ENCODE results near the gene THADA.

Gene THADA

DNA sequence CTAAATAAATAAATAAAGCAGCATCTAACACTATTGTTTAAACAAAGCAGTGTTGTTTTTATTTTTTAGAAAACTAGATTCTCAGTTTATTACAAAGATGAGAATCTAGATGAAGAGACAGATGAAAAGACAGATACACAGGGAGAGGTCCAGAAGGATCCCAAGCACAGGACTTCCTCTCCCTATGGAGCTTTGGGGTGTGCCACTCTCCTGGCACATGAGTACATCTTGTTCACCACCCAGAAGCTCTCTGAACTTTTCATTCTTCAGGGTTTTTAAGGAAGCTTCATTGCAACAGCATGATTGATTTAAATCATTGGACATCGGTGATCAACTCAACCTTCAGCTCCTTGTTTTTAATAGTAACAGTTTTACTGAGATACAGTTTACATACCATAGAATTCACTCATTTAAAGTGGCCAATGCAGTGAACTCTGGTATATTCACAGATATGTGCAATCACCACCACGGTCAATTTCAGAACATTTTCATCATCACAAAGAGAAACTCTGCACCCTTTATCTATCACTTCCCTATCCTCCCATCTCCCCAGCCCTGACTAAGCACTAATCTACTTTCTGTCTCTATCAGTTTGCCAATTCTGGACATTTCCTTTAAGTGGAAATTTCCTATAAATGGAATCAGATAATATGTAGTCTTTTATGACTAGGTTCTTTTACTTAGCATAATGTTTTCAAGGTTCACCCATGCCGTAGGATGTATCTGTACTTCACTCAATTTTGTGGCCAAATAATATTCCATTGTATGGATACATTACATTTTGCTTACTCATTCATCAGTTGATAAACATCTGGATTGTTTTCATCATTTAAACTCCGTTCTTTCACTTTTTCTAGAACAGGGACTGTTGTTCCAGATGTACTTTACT is 307.2 kb downstream of the THADA start:
- Histone ChIP-seq H3K4me1 (ENCODE audit: control insufficient read depth, insufficient read depth, low read length) (peaks cover 6% of the 10 kb centered on the region), H3K9me3 (ENCODE audit: control insufficient read depth, insufficient read depth, low read depth, low read length) (no peaks in the 10 kb centered on the region), H3K4me3 (ENCODE audit: low read depth, low read length) (no peak overlapping the region), H3K27ac (ENCODE audit: extremely low read depth, low read depth, low read length) (no peak overlapping the region), H3K36me3 (ENCODE audit: control insufficient read depth in 2 of 2, insufficient read depth in 1 of 2, low read length in 2 of 2) (peaks cover 4 to 34% of the 10 kb centered on the region in 2 experiments; a peak in 2 of 3 replicates)
- TF ChIP-seq ZNF629 (tag by site-specific recombination; IDR thresholded peaks at IDR 0.05), result no peak
- TF ChIP-seq YY1 (tag by site-specific recombination; IDR thresholded peaks at IDR 0.05), result no peak
- TF ChIP-seq, protein P1, sequence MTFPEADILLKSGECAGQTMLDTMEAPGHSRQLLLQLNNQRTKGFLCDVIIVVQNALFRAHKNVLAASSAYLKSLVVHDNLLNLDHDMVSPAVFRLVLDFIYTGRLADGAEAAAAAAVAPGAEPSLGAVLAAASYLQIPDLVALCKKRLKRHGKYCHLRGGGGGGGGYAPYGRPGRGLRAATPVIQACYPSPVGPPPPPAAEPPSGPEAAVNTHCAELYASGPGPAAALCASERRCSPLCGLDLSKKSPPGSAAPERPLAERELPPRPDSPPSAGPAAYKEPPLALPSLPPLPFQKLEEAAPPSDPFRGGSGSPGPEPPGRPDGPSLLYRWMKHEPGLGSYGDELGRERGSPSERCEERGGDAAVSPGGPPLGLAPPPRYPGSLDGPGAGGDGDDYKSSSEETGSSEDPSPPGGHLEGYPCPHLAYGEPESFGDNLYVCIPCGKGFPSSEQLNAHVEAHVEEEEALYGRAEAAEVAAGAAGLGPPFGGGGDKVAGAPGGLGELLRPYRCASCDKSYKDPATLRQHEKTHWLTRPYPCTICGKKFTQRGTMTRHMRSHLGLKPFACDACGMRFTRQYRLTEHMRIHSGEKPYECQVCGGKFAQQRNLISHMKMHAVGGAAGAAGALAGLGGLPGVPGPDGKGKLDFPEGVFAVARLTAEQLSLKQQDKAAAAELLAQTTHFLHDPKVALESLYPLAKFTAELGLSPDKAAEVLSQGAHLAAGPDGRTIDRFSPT (tag by site-specific recombination; IDR thresholded peaks at IDR 0.05), result no peak
- TF ChIP-seq, protein P2, sequence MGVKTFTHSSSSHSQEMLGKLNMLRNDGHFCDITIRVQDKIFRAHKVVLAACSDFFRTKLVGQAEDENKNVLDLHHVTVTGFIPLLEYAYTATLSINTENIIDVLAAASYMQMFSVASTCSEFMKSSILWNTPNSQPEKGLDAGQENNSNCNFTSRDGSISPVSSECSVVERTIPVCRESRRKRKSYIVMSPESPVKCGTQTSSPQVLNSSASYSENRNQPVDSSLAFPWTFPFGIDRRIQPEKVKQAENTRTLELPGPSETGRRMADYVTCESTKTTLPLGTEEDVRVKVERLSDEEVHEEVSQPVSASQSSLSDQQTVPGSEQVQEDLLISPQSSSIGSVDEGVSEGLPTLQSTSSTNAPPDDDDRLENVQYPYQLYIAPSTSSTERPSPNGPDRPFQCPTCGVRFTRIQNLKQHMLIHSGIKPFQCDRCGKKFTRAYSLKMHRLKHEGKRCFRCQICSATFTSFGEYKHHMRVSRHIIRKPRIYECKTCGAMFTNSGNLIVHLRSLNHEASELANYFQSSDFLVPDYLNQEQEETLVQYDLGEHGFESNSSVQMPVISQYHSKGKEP (tag by site-specific recombination; IDR thresholded peaks at IDR 0.05), result no peak
- no peak for TF ChIP-seq ZNF16 (tag by site-specific recombination; IDR thresholded peaks at IDR 0.05; ENCODE audit: low read depth)
- TF ChIP-seq ZNF571 (tag by site-specific recombination; IDR thresholded peaks at IDR 0.05), result no peak
- TF ChIP-seq ZNF701 (tag by site-specific recombination; IDR thresholded peaks at IDR 0.05), result no peak
- TF ChIP-seq ZNF501 (tag by site-specific recombination; IDR thresholded peaks at IDR 0.05), result no peak
- no peak for TF ChIP-seq ZNF48 (tag by site-specific recombination; IDR thresholded peaks at IDR 0.05)
- no peak for TF ChIP-seq KLF1 (tag by site-specific recombination; IDR thresholded peaks at IDR 0.05)
- TF ChIP-seq ZBTB48 (tag by site-specific recombination; IDR thresholded peaks at IDR 0.05), result no peak
- no peak for TF ChIP-seq ZNF621 (tag by site-specific recombination; IDR thresholded peaks at IDR 0.05)
- TF ChIP-seq ZNF112 (tag by site-specific recombination; IDR thresholded peaks at IDR 0.05), result no peak
- TF ChIP-seq, protein P3, sequence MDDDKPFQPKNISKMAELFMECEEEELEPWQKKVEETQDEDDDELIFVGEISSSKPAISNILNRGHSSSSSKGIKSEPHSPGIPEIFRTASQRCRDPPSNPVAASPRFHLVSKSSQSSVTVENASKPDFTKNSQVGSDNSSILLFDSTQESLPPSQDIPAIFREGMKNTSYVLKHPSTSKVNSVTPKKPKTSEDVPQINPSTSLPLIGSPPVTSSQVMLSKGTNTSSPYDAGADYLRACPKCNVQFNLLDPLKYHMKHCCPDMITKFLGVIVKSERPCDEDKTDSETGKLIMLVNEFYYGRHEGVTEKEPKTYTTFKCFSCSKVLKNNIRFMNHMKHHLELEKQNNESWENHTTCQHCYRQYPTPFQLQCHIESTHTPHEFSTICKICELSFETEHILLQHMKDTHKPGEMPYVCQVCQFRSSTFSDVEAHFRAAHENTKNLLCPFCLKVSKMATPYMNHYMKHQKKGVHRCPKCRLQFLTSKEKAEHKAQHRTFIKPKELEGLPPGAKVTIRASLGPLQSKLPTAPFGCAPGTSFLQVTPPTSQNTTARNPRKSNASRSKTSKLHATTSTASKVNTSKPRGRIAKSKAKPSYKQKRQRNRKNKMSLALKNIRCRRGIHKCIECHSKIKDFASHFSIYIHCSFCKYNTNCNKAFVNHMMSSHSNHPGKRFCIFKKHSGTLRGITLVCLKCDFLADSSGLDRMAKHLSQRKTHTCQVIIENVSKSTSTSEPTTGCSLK (tag by site-specific recombination; IDR thresholded peaks at IDR 0.05), result no peak
- TF ChIP-seq, protein P4, sequence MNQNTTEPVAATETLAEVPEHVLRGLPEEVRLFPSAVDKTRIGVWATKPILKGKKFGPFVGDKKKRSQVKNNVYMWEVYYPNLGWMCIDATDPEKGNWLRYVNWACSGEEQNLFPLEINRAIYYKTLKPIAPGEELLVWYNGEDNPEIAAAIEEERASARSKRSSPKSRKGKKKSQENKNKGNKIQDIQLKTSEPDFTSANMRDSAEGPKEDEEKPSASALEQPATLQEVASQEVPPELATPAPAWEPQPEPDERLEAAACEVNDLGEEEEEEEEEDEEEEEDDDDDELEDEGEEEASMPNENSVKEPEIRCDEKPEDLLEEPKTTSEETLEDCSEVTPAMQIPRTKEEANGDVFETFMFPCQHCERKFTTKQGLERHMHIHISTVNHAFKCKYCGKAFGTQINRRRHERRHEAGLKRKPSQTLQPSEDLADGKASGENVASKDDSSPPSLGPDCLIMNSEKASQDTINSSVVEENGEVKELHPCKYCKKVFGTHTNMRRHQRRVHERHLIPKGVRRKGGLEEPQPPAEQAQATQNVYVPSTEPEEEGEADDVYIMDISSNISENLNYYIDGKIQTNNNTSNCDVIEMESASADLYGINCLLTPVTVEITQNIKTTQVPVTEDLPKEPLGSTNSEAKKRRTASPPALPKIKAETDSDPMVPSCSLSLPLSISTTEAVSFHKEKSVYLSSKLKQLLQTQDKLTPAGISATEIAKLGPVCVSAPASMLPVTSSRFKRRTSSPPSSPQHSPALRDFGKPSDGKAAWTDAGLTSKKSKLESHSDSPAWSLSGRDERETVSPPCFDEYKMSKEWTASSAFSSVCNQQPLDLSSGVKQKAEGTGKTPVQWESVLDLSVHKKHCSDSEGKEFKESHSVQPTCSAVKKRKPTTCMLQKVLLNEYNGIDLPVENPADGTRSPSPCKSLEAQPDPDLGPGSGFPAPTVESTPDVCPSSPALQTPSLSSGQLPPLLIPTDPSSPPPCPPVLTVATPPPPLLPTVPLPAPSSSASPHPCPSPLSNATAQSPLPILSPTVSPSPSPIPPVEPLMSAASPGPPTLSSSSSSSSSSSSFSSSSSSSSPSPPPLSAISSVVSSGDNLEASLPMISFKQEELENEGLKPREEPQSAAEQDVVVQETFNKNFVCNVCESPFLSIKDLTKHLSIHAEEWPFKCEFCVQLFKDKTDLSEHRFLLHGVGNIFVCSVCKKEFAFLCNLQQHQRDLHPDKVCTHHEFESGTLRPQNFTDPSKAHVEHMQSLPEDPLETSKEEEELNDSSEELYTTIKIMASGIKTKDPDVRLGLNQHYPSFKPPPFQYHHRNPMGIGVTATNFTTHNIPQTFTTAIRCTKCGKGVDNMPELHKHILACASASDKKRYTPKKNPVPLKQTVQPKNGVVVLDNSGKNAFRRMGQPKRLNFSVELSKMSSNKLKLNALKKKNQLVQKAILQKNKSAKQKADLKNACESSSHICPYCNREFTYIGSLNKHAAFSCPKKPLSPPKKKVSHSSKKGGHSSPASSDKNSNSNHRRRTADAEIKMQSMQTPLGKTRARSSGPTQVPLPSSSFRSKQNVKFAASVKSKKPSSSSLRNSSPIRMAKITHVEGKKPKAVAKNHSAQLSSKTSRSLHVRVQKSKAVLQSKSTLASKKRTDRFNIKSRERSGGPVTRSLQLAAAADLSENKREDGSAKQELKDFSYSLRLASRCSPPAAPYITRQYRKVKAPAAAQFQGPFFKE (tag by site-specific recombination; IDR thresholded peaks at IDR 0.05; ENCODE audit: borderline replicate concordance), result no peak
- no peak for TF ChIP-seq ZNF146 (tag by site-specific recombination; IDR thresholded peaks at IDR 0.05)
- TF ChIP-seq ZNF560 (tag by site-specific recombination; IDR thresholded peaks at IDR 0.05; ENCODE audit: borderline replicate concordance), result no peak
- CTCF ChIA-PET, result interaction anchor here (0.6 kb wide), 2 partner anchors 206 to 467 kb away, joined by 3 to 5 read pairs; no protein-coding TSS in a partner anchor
- POLR2A ChIA-PET, result no interaction called here

Measured in HEK293 (cell line).